Activated CD8-positive, alpha-beta memory T cell treated with anti-CD3 and anti-CD28 coated beads for 24 hours (primary cell): Measurements from ENCODE around the gene GALNT9.
"Not testable (repeated sequence)": the region's sequence is repeated elsewhere in the genome, so short reads cannot be mapped to it uniquely, and the experiment has no call there.

Source experiments
- DNase-seq: peaks from one replicate; pipeline ENCODE4 v3.0.0-alpha.2; 2020

GALNT9 gene

DNA sequence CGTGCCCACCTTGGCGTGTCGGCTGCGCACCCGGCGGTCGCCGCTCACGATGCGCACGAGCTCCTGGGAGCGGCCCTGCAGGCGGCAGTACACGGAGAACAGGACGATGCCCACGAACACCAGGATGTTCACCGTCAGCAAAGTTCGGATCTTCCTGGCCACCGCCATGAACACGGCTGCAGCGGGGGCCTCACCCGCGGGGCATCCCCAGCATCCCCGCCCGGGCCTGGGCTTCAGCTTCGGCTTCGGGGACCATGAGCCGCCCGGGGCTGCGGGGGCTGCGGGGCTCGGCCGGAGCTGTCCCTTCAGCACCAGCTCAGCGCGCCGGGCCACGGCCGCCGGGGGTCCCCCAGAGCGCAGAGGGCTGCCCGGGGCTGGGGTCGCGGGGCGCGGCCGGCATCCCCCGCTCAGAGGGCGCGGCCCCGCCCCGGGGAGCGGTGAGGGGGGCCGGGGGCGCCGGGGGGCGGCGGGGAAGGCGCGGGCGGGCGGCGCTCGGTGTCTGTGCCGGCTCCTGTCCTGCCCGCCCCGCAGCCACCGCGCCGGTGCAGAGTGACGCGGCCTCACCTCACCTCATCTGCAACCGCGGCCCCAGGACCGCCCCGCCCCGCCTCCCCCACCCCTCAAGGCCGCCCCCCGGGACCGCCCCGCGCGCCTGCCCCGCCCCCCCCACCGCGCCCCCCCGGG is at the start of gene GALNT9:
TSS of gene GALNT9 (minus strand) at position 554 of the 684 bp plus-strand sequence. CDS start at position 168, 386 bp downstream.
- peak; percentile 60 for DNase-seq

DNA sequence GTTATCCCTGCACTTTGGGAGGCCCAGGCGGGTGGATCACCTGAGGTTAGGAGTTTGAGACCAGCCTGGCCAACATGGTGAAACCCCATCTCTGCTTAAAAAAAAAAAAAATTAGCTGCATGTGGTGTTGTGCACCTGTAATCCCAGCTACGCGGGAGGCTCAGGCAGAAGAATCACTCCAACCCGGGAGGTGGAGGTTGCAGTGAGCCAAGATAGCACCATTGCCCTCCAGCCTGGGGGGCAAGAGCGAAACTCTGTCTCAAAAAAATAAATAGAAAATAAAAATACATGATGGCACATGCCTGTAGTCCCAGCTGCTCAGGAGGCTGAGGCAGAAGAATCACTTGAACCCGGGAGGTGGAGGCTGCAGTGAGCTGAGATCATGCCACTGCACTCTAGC is 49.7 kb upstream of the GALNT9 start:
- DNase-seq = not testable (repeated sequence)

DNA sequence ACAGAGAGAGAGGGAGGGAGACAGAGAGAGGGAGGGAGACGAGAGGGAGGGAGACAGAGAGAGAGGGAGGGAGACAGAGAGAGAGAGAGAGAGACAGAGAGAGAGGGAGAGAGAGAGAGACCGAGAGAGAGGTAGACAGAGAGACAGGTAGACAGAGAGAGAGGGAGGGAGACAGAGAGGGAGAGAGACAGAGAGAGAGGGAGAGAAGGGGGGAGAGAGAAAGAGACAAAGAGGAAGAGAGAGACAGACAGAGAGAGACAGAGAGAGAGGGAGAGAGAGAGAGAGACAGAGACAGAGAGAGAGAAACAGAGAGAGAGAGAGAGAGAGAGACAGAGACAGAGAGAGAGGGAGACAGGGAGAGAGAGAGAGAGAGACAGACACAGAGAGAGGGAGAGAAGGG is 47.8 kb upstream of the GALNT9 start:
- DNase-seq = no peak

DNA sequence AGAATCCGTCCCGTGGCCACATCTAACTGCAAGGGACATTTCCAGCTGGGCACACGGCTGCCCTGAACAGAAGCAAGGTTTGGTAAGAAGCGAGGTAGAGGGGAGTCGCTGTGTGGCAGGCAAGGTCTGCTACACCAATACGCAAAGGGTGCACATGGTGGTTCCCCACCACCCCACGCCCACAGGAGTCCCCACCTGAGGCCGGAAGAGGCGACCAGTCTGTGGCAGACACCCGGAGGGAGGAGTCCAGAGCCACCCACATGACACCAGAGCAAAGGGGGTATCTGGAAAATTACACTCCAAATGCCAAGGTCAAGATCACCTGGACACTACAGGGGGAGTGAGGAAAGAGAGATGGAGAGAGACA is 47.1 kb upstream of the GALNT9 start:
- no peak for DNase-seq

DNA sequence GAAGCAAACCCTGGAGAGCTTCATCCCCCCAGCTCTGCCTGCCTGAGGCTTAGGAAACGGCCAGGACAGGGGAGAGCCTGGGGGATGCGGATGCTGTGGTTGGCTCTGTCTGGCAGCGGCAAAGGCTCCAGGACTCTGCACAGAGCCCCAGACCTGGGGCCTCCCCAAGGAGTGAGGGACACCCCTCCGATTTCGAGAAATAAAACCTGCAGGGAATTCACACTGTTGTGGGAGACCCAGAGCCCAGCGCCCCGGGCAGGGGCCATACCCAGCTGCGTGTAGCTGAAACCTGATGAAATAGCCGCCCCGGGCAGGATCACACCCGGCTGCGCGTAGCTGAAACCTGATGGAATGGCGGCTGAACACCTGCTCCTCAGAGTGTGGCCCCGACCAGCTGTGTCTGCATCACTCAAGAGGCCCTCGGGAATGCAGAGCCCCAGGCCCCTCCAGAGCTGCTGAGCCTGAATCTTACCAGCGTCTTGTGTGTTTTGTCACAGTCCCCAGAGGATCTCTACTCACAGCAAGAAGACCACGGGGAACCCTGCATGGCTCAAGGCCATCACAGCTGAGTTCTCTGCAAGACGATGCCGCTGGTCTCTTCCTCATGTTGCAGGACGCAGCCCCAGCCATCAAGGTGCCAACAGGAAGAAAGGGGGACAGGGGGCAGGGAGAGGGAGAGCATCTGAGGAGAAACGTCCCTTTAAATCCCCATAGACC is 46.5 kb upstream of the GALNT9 start:
- no peak for DNase-seq

DNA sequence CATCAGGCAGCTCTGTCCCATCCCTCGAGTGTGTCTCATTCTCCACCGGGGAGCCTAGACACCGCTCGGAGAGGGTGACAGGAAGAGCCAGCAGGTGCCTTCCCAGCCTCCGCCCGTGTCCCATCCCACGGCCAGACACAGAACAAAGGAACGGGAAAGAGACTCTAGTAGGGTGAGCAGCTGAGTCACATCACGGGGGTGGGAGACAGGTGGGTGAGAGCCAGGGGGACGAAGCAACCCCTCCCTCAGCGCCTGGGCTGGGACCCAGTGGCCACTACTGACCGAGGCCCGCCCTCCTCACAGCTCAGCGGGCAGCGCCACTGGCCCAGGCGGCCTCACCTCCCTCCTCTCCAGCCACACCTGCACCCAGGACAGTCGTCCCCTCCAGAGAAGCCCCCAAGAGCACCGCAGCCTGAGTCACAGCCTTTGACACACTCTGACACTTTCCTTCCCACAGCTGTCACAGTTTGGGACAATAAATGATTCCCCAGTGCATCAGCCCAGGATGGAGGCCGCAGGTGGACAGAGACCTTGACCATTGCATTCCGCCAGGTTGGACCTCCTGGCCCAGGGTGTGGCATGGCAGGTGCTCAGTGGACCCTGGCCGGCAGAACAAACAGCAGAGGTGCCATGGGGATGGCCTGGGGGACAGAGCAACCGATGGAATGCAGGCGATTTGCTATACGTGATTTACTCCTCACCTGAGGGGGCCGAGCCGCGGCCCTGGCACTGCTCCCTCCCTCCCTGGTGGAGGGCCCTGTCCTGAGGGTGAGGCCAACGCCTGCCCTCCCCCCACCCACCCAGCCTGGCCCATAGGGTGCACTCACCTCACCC is 45.4 kb upstream of the GALNT9 start:
- no peak for DNase-seq

DNA sequence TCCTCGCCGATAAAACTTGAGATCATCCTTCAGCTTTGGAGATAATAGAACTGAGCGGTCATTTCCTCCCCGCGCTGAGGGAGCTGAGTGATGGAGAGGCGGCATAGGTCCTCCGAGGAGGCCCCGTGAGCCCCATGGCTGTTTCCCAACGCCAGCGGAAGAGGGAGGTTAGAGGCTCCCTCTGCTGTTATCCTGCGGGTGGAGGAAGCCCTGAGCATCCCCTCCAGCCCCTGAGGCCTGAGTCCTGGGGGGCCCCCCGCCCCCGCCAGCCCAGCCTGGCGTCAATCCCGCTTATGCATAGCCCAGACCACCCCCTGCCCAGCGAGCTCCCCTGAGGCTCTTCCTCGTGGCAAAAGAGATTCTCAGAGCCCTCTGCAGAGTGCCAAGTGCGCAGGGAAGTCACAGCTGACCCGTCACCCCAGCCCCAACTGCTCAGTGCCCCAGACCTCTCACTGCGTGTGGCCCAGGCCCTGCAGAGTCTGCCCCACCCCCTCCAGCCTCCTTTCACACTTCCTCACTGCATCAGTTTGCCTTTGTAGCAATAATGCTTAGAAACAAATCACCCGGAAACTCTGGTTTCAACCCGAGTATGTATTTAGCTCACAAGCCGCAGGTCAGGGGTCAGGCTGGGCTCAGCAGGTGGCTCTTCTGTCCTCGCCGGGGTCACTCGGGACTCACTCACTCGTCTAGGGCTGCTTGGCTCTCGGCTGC is 44.7 kb upstream of the GALNT9 start:
- DNase-seq = no peak

DNA sequence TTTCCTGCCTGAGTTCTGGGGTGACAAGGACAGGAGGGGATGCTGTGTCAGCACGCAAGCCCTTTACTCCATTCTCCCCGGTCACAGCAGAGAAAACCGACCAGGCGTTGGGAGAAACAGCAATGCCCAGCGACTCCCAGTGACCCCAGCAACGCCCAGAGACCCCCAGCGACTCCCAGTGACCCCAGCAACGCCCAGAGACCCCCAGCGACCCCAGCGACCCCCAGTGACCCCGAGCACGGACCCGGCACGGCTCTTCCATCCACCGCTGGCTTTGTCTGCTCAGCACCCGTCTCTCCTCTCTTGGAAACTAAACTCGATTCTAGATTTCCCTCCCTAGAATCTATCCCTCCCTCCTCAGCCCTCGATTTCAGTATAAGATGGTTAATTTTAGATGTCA is 38.5 kb upstream of the GALNT9 start:
- no peak for DNase-seq

GRCh38 chr12:132367071-132367851 is 37.9 kb upstream of the GALNT9 start:
- DNase-seq = no peak

DNA sequence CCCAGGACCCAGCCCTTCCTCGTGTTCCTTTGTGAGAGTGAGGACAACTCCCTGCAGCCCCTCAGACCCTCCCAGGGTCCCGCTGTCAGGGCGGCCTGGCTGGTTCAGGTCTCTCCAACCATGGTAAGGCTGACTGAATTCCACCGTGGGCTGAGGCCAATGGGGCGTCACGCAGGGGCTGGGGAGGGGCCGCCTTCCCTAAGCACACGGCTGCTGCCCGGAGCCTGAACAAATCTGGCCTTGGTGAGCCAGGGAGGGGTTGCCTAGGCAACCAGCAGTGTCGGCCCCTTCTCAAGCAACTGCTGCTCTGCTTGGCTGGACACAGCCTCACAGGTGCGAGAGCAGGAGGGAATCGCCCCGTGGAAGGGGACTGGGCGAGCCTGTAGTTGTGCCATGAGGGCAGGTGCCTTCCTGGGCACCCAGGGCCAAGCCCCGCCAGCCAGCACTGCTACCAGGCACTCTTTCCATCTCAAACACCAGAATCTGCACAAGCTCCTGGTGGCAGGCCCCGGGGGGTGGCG is 37.0 kb upstream of the GALNT9 start:
- DNase-seq = no peak

DNA sequence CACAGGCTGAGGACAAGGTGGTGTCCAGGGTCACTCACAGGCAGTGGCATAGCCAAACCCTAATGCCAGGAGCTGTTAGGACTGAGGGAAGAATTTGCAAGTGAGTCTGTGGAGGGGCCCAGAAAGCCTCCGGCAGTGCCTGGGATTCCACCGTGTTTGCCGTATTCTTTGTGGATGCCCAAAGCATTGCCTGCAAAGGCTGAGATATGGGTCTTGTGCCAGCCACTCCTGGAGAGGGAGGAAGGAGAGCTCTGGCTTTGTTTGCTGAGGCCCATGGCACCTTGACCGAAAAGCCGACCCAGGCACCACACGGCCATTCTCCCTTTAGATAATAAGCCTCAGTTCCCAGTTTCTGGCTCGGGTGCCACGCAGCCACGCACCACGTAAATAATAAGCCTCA is 35.8 kb upstream of the GALNT9 start:
- DNase-seq = no peak

DNA sequence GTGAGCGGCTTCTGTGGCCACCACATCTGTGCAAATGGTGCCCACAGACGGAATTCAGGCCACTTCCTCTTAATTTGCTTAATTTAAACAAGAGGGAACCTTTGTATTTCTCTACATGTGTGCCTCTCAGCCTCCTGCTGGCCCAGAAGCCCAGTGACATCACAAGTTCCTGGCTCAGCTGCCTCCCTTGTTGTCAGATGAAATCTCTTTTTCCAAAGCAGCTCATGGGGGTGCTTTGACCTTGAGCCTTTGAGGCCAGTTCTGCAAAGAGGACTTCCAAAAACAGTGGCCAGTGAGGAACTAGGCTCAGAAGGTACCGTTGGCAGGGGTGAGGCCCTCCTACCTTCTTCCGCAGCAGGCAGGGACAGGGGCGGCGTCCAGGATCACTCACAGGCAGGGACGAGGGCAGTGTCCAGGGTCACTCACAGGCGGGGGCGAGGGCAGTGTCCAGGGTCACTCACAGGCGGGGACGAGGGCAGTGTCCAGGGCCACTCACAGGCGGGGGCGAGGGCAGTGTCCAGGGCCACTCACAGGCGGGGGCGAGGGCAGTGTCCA is 35.0 kb upstream of the GALNT9 start:
- no peak for DNase-seq

DNA sequence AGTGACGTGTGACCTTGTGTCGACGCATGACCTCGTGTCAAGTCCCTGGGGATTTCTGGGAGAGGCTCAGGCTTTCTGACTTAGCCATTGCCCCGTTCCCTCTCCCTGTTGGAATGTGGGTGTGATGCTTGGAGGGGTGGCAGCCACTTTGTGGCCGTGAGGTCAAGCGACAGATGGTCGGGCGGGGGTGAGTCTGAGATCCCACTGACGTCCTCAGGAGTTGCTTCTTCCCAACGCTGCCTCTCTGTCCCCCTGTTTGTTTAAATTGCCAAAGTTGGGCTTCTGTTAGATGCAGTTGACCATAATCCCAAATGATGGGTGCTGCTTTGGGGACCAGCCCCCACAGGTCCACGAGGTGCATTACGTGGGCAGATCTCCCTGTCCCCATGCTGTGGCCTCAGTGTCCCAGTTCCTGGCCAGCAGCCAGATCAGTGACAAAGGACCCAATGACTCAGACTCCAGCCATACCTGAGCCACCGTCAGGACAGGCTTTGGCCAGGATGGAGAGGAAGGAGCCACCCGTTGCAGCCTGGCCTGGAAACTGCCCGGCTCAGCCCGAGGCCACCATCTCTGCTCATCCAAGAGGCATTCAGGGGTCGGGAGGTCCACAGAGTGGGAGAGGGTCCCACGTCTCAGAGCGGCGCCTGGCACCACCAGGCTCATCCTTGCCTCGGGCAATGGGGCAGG is 34.4 kb upstream of the GALNT9 start:
- DNase-seq = no peak

DNA sequence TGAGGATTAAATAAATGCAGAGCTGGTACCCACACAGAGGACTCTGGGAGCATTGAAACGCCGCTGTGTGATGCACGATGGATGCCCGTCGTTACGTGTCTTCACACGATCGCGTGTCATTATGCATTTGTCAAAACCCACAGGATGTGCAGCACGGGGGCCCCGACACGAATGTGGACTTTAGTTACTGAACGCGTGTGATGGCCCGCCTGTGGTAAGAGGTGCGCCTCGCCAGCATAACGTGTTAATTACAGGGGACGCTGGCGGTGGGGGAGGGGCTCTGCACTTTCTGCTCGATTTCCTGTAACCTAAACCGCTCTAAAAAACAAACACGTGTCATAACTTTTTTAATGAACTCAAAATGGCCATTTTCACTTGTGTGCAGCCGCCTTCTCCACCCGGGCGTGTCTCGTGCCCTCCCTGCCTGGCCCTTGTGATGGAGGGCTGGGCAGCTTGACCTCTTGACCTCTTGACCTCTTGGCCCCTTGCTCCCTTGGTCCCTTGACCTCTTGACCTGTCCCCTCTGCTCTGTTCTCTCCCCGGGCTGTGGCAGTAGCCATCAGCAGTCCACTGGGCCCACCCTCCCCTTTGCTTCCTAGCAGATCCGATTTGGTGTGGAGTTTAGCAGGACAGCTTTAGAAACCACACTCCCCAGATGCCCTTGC is 33.7 kb upstream of the GALNT9 start:
- DNase-seq = no peak

- DNase-seq = no peak
Measured at GRCh38 chr12:132360906-132361777, 31.8 kb upstream of the GALNT9 start.

DNA sequence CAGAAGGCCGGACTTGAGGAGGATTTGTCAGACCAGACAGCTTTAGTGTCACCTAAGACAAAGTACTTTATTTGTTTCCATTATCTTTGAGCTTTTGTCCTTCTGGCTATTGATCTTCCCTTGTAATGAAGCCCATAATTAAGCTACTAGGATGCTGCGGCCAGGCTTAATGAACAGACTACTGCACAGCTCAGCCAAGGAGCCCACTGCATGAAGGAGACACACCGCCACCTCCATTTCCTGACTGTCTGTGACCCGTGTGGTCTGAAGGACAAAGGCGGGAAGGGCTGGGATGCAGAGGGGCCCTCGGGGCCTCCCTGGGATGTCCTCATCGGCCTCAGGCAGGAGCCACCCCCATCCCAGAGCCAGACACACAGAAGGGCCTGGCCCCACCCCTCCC is 31.0 kb upstream of the GALNT9 start:
- DNase-seq = no peak

GRCh38 chr12:132359971-132360370 is 30.6 kb upstream of the GALNT9 start:
- DNase-seq = no peak

GRCh38 chr12:132359551-132359950 is 30.2 kb upstream of the GALNT9 start:
- DNase-seq = no peak
